Measurements from ENCODE around the gene WBP1.
"Not testable (repeated sequence)": the region's sequence is repeated elsewhere in the genome, so short reads cannot be mapped to it uniquely, and the experiment has no call there.

Gene WBP1

DNA sequence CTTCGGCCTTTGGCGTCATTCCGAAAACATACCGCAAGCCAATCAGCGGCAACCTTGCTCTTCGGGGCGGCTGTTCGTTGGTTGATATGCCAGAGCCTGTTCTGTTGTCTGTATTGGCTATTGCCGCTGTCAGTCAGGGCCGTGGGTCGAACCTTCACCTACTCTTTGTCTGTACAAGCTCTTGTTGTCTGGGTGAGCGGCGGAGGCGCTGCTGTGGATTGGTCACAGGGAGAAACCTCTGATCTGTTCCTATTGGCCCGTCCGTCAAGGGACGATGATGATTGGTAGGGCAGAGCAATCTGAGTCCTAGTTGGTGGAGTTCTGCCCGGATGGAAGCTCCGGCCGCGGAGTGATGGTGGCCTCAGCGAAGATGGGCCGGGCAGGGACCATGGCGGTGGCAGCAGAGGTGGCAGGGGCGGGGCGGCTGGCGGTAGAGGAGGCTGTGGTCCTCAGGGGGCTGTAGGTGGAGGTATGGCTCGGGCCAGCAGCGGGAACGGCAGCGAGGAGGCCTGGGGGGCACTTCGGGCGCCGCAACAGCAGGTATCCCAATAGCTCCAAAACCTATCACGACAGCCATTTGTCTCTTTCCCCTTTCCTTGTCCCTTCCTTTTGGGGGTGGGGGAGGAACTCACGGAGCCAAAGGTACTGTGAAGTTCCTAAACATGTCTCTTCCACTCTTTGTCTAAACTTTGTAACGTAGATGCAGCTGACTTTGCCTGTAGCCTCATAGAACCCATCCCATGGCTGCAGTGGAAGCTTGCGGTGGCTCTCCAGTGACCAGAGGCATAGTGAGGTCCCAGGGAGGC lies at the start of gene WBP1:
Gene WBP1 (plus strand): TSS at position 307 of the 806 bp plus-strand sequence. CDS start 165 bp downstream, at position 472.
- H3K4me3 Mint-ChIP-seq, result peak within 1 kb of the TSS; percentile 97
- DNase-seq (ENCODE audit: low spot score in 2 of 2) (peak; percentile 92 to 99), ATAC-seq (replicated peaks; ENCODE audit: extremely low read depth, poor library complexity, severe bottlenecking) (peak; percentile 90)
- peak within 1 kb of the TSS; percentile 100 for H3K27ac Mint-ChIP-seq (ENCODE audit: low read depth)
- H3K9me3 Mint-ChIP-seq, result no peaks in the 10 kb centered on the region
- peaks cover 74% of the 10 kb centered on the region for H3K4me1 Mint-ChIP-seq
- H3K27me3 Mint-ChIP-seq, result no peaks in the 10 kb centered on the region
- H3K36me3 Mint-ChIP-seq (ENCODE audit: insufficient read depth), result peaks cover 38% of the 10 kb centered on the region

DNA sequence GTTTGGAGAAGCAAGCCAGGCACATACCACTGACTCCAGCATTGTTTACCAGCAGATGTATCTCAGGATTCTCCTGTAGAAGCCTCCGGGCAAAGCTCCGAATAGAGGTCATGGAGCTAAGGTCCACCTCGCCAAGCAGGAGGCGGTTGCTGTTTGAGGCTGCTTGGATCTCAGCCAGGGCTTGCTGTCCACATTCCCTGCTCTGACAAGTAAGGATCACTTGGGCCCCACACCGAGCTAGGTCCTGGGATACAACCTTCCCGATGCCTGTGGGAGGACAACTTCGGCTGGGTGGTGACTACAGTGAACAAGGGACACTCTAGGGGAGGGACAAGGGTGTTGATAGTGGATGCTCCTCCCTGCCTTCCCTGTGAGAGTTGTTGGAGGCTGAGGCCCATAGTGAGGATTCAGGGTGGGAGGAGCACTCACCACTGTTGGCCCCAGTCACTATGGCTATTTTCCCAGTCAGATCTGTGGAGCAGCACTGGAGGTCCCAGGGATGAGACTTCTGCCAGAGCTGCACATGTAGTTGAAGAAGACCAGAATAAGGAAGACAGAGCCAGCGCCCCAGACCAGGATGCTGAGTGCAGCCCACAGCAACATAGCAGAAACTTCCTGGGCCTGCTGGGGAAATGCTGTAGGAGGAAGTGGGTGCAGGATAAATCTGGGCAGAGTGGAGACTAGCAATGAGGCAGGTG lies 45.1 kb upstream of the WBP1 start:
- no peaks in the 10 kb centered on the region for H3K4me1 Mint-ChIP-seq
- no peaks in the 10 kb centered on the region for H3K9me3 Mint-ChIP-seq
- peaks cover 4% of the 10 kb centered on the region for H3K36me3 Mint-ChIP-seq (ENCODE audit: insufficient read depth)
- no peak overlapping the region for H3K27ac Mint-ChIP-seq (ENCODE audit: low read depth)
- DNase-seq (ENCODE audit: low spot score in 2 of 2) (no peak), ATAC-seq (replicated peaks; ENCODE audit: extremely low read depth, poor library complexity, severe bottlenecking) (no peak)
- no peak overlapping the region for H3K4me3 Mint-ChIP-seq
- peaks cover 36% of the 10 kb centered on the region for H3K27me3 Mint-ChIP-seq

DNA sequence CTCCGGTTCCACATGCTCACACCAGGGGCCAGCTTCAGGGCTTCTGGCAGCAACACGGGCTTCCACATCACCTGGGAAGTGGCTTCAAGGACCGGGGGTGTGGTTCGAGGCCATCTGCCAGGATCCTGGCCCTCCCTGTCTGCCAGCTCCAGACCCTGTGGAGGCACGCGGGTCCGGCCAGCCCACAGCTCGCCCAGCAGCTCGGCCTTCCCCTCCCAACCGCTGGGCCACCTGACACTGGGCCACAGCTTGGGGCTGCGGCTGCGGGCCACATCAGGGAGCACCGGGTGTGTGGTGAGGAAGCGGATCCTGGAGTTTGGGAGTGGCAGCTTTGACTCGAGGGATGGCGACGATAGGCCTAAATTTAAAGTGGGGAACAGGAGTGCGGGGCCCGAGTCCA lies 43.8 kb upstream of the WBP1 start:
- Mint-ChIP-seq H3K9me3 (no peaks in the 10 kb centered on the region), H3K4me3 (peak overlapping the region; percentile 44), H3K36me3 (ENCODE audit: insufficient read depth) (peaks cover 4% of the 10 kb centered on the region), H3K4me1 (no peaks in the 10 kb centered on the region), H3K27me3 (peaks cover 29% of the 10 kb centered on the region), H3K27ac (ENCODE audit: low read depth) (peak overlapping the region; percentile 78)
- DNase-seq (ENCODE audit: low spot score in 2 of 2) (no peak), ATAC-seq (replicated peaks; ENCODE audit: extremely low read depth, poor library complexity, severe bottlenecking) (no peak)

DNA sequence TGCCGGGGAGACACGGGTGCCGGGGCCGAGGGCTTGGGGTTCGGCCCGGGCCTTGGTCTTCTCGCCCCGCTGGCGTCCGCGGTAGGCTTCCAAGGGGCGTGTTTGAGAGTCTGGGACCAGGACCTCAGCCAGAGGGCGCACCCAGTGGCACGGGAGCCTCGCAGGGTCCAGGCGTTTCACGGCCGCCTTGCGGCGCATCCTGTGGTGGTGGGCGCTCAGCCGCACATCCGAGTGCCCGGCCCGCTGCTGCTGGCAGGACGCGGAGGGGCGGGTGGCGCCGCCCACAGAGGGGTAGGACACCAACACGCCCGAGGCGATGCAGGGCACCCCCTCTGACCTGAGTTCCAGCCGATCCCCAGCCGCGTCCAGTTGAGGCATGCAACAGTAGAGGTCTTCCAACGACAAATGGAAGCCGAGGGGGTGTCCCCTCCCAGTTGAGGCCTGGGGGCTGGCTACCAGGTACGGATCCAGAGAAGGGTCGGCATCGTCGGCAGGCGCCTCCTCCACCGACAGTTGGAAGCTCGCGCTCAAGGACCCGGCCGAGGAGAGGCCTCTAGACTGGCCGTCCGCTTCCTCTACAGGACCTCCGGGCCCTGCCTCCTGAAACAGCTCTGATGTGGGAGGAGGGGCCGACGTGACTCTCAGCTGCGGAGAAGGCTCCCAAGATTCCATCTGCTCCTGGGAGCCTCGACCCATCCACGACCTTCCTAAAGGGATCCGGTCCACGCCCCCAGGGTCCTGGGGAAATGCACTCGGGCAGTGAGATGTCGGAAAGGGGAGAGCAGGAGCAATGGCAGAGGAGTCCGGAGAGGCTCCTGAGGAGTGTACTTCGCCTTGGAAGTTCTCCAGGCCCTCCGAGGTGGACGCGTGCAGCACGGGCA lies 43.1 kb upstream of the WBP1 start:
- Mint-ChIP-seq H3K27ac (ENCODE audit: low read depth) (peak overlapping the region; percentile 78), H3K4me1 (peaks cover 1% of the 10 kb centered on the region), H3K9me3 (no peaks in the 10 kb centered on the region), H3K27me3 (peaks cover 29% of the 10 kb centered on the region), H3K36me3 (ENCODE audit: insufficient read depth) (peaks cover 4% of the 10 kb centered on the region), H3K4me3 (peak overlapping the region; percentile 44)
- ATAC-seq (replicated peaks; ENCODE audit: extremely low read depth, poor library complexity, severe bottlenecking), result no peak
- no peak for DNase-seq (ENCODE audit: low spot score in 2 of 2)

DNA sequence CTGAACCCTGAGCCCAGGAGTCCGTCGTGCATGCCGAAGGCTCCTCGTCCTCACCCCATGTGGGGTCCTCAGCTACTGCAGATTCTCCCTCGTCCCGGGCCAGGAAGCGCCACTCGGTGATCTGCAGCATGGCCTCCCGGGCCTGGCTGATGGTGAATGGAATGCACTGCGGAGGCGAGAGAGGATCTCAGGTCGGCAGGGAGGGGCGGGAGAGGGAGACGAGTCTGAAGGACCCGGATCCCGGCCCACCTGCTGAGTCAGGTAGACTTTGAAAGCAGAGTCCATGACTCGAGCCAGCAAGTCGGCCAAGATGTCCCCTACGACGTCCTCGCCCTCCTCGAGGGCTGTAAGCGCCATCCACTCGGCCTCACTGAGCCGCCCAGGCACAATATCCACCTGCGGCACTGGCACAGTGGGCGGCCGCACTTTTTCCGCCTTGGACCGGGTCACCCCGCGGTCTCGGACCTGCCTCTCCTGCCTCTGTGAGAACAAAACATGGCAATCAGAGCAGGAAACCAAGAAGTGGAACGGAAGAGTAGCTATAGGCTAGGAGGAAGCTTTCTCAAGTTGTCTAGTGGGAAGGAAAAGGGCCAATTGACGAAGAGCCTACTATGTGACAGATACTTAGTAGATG lies 42.4 kb upstream of the WBP1 start:
- H3K27me3 Mint-ChIP-seq, result peaks cover 29% of the 10 kb centered on the region
- no peak for DNase-seq (ENCODE audit: low spot score in 2 of 2)
- no peak overlapping the region for H3K4me3 Mint-ChIP-seq
- no peak for ATAC-seq (replicated peaks; ENCODE audit: extremely low read depth, poor library complexity, severe bottlenecking)
- peaks cover 6% of the 10 kb centered on the region for H3K4me1 Mint-ChIP-seq
- peaks cover 4% of the 10 kb centered on the region for H3K36me3 Mint-ChIP-seq (ENCODE audit: insufficient read depth)
- no peaks in the 10 kb centered on the region for H3K9me3 Mint-ChIP-seq
- H3K27ac Mint-ChIP-seq (ENCODE audit: low read depth), result no peak overlapping the region

DNA sequence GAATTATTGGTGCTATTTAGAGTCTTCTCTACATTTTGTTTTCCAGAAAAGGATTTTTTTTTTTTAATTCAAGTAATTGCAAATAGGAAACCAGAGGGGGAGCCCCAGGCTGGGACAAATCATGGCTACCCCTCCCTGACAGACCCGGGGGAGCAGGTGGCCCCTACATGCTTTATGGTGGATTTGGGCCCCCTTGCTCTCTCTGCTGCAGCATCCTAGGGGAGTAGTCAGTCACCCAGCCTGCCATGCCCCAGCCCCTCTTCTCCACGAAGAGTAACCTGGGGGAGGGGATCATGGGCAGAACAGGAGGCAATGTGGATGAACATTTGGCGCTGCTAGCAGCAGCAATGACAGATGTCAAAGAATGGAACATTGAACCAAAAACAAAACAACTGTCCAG lies 41.5 kb upstream of the WBP1 start:
- H3K27ac Mint-ChIP-seq (ENCODE audit: low read depth), result no peak overlapping the region
- H3K27me3 Mint-ChIP-seq, result peaks cover 29% of the 10 kb centered on the region
- no peak overlapping the region for H3K4me3 Mint-ChIP-seq

DNA sequence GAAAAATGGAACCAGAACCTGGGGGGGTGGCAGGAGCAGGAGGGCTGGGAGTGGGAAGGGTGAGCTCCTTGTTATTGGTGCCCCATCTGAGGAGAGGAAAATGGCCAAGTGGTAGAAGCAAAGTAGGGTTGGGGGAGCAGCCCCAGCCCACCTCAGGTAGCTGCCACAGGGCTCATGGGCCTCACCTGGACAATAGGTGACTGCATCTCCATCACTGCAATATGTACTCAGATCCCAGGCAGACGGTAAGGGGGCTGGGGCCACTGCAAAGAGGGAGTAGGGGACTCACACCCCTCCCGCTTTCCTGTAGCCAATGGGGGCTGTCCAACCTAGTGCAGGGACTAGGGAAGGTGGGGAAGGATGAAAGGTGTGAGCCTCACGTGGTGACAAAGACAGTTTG lies 41.0 kb upstream of the WBP1 start:
- ATAC-seq (replicated peaks; ENCODE audit: extremely low read depth, poor library complexity, severe bottlenecking) (no peak), DNase-seq (ENCODE audit: low spot score in 2 of 2) (no peak)
- peaks cover 11% of the 10 kb centered on the region for H3K36me3 Mint-ChIP-seq (ENCODE audit: insufficient read depth)
- no peak overlapping the region for H3K27ac Mint-ChIP-seq (ENCODE audit: low read depth)
- no peaks in the 10 kb centered on the region for H3K9me3 Mint-ChIP-seq
- peaks cover 18% of the 10 kb centered on the region for H3K4me1 Mint-ChIP-seq
- no peak overlapping the region for H3K4me3 Mint-ChIP-seq
- peaks cover 27% of the 10 kb centered on the region for H3K27me3 Mint-ChIP-seq

More for the DNA sequence above, 41.5 kb upstream of the WBP1 start:
- Mint-ChIP-seq H3K9me3 (no peaks in the 10 kb centered on the region), H3K36me3 (ENCODE audit: insufficient read depth) (peaks cover 9% of the 10 kb centered on the region), H3K4me1 (peaks cover 14% of the 10 kb centered on the region)
- ATAC-seq (replicated peaks; ENCODE audit: extremely low read depth, poor library complexity, severe bottlenecking) (no peak), DNase-seq (ENCODE audit: low spot score in 2 of 2) (no peak)

DNA sequence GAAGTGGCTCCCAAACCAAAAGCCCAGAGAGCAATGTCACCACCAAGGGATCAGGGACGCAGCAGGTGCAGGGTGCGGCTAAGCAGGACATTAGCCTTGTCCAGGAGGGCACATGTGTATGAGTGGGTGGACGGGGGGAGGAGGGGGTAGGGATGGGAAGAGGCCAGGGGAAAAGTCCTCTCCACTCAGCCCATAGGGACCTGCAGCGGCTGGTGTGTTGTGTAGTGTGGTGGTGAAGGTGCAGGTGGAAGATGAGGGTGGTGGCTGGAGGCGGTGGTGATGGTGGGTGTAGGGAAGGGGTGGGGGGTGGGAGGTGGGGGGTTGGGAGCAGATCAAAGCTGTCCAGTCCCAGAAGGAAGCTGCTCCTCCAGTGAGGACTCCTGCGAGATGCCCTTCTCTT lies 40.5 kb upstream of the WBP1 start:
- no peak for DNase-seq (ENCODE audit: low spot score in 2 of 2)
- H3K36me3 Mint-ChIP-seq (ENCODE audit: insufficient read depth), result peaks cover 9% of the 10 kb centered on the region
- ATAC-seq (replicated peaks; ENCODE audit: extremely low read depth, poor library complexity, severe bottlenecking), result no peak
- H3K9me3 Mint-ChIP-seq, result no peaks in the 10 kb centered on the region
- H3K27ac Mint-ChIP-seq (ENCODE audit: low read depth), result no peak overlapping the region
- H3K4me3 Mint-ChIP-seq, result no peak overlapping the region
- H3K27me3 Mint-ChIP-seq, result peaks cover 21% of the 10 kb centered on the region
- peaks cover 22% of the 10 kb centered on the region for H3K4me1 Mint-ChIP-seq

DNA sequence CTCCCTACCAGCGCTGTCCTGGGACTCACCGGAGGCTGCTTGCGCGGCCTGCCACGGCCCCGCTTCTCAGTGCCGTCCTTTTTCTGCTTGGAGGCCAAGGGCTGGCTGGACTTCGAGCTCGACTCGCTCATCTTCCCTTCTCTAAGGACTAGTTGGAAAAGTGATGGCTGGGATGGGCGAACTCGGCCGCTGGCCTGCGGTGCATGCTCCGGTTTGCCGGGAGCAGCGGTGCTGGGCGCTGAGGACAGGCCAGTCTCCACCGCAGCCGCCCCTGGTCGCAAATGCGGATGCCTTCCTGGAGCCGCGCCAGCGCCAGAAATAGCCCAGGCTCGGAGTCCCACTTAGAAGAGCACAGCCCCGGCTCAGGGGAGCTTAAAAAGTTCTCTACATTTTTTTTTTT lies 39.9 kb upstream of the WBP1 start:
- ATAC-seq (replicated peaks; ENCODE audit: extremely low read depth, poor library complexity, severe bottlenecking), result no peak
- no peak overlapping the region for H3K27ac Mint-ChIP-seq (ENCODE audit: low read depth)
- peaks cover 9% of the 10 kb centered on the region for H3K36me3 Mint-ChIP-seq (ENCODE audit: insufficient read depth)
- H3K9me3 Mint-ChIP-seq, result no peaks in the 10 kb centered on the region
- no peak overlapping the region for H3K4me3 Mint-ChIP-seq
- H3K27me3 Mint-ChIP-seq, result peaks cover 16% of the 10 kb centered on the region
- DNase-seq (ENCODE audit: low spot score in 2 of 2), result no peak
- peaks cover 26% of the 10 kb centered on the region for H3K4me1 Mint-ChIP-seq

DNA sequence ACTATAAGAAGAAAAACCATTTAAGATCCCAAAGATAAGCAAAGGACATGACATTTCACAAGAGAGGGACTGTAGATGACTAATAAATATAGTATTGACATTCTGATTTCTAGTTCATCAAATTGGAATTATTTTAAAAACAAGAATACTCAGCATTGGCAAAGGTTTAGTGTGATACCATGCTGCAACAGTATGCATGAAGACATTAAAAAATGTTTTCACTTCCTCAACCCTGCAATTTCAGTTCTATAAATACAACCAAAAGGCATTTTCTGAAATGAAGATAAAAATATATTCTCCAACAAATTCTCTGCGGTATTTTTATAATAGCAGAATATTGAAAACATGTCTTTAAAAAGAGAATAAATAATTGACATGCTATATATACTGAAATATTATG lies 38.9 kb upstream of the WBP1 start:
- Mint-ChIP-seq H3K36me3 (ENCODE audit: insufficient read depth) (peaks cover 9% of the 10 kb centered on the region), H3K27me3 (peaks cover 5% of the 10 kb centered on the region), H3K27ac (ENCODE audit: low read depth) (no peak overlapping the region), H3K4me1 (peaks cover 26% of the 10 kb centered on the region), H3K4me3 (no peak overlapping the region), H3K9me3 (no peaks in the 10 kb centered on the region)
- no peak for ATAC-seq (replicated peaks; ENCODE audit: extremely low read depth, poor library complexity, severe bottlenecking)
- DNase-seq (ENCODE audit: low spot score in 2 of 2), result no peak

DNA sequence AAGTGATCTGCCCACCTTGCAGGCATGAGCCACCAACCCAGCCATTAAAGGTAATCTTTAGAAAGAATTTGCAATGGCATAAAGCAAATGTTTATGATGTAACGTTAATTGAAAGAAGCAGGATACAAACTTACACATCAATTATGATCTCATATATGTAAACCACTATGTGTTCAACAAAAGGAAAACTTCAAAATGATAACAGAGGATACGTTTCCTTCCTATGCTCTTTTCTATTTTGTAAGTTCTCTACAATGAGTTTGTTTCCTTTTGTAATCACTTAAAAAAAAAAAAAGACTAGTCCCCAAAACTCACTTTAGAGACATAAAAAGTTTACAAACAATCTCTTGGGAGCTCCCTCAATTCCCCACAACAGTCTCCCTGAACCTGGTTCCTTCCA lies 38.2 kb upstream of the WBP1 start:
- ATAC-seq (replicated peaks; ENCODE audit: extremely low read depth, poor library complexity, severe bottlenecking), result no peak
- peaks cover 26% of the 10 kb centered on the region for H3K4me1 Mint-ChIP-seq
- peak overlapping the region; percentile 10 for H3K4me3 Mint-ChIP-seq
- no peak for DNase-seq (ENCODE audit: low spot score in 2 of 2)
- H3K36me3 Mint-ChIP-seq (ENCODE audit: insufficient read depth), result peaks cover 9% of the 10 kb centered on the region
- H3K27ac Mint-ChIP-seq (ENCODE audit: low read depth), result peak overlapping the region; percentile 100
- H3K9me3 Mint-ChIP-seq, result no peaks in the 10 kb centered on the region
- H3K27me3 Mint-ChIP-seq, result no peaks in the 10 kb centered on the region

DNA sequence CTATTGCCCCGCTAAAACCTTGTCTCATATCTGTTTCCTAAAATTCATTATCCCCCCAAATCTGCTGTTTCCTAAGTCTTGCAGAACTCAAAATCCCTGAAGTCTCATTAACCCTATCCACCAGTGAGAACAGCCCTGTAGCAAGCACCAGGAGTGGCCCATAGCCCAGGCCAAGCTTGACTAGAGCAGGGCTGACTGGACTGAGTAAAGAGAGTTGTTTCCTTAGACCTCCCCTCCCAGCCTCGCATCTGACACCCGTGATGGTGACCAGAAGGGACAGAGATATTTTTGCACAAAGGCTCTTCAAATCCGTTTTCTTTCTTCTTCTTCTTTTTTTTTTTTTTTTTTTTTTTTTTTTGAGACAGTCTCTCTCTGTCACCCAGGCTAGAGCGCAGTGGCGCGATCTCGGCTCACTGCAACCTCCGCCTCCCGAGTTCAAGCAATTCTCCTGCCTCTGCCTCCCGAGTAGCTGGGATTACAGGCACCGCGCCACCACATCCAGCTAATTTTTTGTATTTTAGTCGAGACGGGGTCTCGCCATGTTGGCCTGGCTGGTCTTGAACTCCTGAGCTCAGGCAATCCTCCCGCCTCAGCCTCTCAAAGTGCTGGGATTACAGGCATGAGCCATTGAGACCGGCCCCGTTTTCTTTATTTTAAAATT lies 37.7 kb upstream of the WBP1 start:
- H3K36me3 Mint-ChIP-seq (ENCODE audit: insufficient read depth); H3K27me3 Mint-ChIP-seq; DNase-seq (ENCODE audit: low spot score in 2 of 2); ATAC-seq (replicated peaks; ENCODE audit: extremely low read depth, poor library complexity, severe bottlenecking); H3K9me3 Mint-ChIP-seq: not testable (repeated sequence)
- Mint-ChIP-seq H3K27ac (ENCODE audit: low read depth) (peak overlapping the region; percentile 100), H3K4me1 (peaks cover 26% of the 10 kb centered on the region), H3K4me3 (peak overlapping the region; percentile 98)
